ENCODE data around the gene PRKCE. TPM values are rescaled to one million over a fixed set of nuclear protein-coding genes. Genes with fewer than 3 reads are reported as not detected.

Gene PRKCE
- total and polyA plus RNA-seq, 2 experiments from 2014 or later = 0.94 to 1.2 TPM

GRCh38 chr2:46030330-46030729, 378.9 kb downstream of the PRKCE start:
- Histone ChIP-seq H3K9me2 (ENCODE audit: insufficient read depth) (peaks cover 14% of the 10 kb centered on the region; the same call in 1 of the 2 replicates), H3K4me3 (no peak overlapping the region), H4K20me1 (replicated peaks; ENCODE audit: insufficient read depth) (no peaks in the 10 kb centered on the region), H3K79me2 (replicated peaks; ENCODE audit: insufficient read depth) (no peaks in the 10 kb centered on the region), H2AFZ (peak overlapping the region; percentile 83), H3F3A (replicated peaks; ENCODE audit: low read depth) (no peaks in the 10 kb centered on the region), H3K36me3 (ENCODE audit: insufficient read depth) (no peaks in the 10 kb centered on the region), H3K27ac (ENCODE audit: low read depth) (no peak overlapping the region), H3K27me3 (ENCODE audit: insufficient read depth) (no peaks in the 10 kb centered on the region), H3K4me1 (ENCODE audit: insufficient read depth) (no peaks in the 10 kb centered on the region), H3K4me2 (no peak overlapping the region)
- no peak for TF ChIP-seq EZH2phosphoT487 (IDR thresholded peaks at IDR 0.05; ENCODE audit: unreplicated experiment)
- H3K36me3 Mint-ChIP-seq (ENCODE audit: low read depth) = no peaks in the 10 kb centered on the region
- ATAC-seq = no peak
- H3K9me3 Mint-ChIP-seq = no peaks in the 10 kb centered on the region; the same call in 2 of the 3 replicates
- no peak for DNase-seq (ENCODE audit: low spot score)
- no peak overlapping the region for H3K4me3 Mint-ChIP-seq
- H3K4me1 Mint-ChIP-seq = peaks cover 9% of the 10 kb centered on the region
- H3K27ac Mint-ChIP-seq = no peak overlapping the region
- no peaks in the 10 kb centered on the region for H3K27me3 Mint-ChIP-seq (ENCODE audit: insufficient read depth, low read depth, poor library complexity)

GRCh38 chr2:46032161-46032813, 380.8 kb downstream of the PRKCE start:
- no peaks in the 10 kb centered on the region for H3F3A ChIP-seq (replicated peaks; ENCODE audit: low read depth)
- Mint-ChIP-seq H3K4me3 (no peak overlapping the region), H3K9me3 (no peaks in the 10 kb centered on the region; the same call in 1 of the 3 replicates), H3K4me1 (peaks cover 9% of the 10 kb centered on the region), H3K27me3 (ENCODE audit: insufficient read depth, low read depth, poor library complexity) (no peaks in the 10 kb centered on the region), H3K27ac (no peak overlapping the region), H3K36me3 (ENCODE audit: low read depth) (no peaks in the 10 kb centered on the region)
- H3K36me3 ChIP-seq (ENCODE audit: insufficient read depth) = no peaks in the 10 kb centered on the region
- no peak for ATAC-seq
- H3K4me3 ChIP-seq = no peak overlapping the region
- H3K4me2 ChIP-seq = no peak overlapping the region
- no peaks in the 10 kb centered on the region for H3K4me1 ChIP-seq (ENCODE audit: insufficient read depth)
- no peak overlapping the region for H3K27ac ChIP-seq (ENCODE audit: low read depth)
- H3K27me3 ChIP-seq (ENCODE audit: insufficient read depth) = no peaks in the 10 kb centered on the region
- no peak overlapping the region for H2AFZ ChIP-seq
- no peaks in the 10 kb centered on the region for H3K79me2 ChIP-seq (replicated peaks; ENCODE audit: insufficient read depth)
- DNase-seq (ENCODE audit: low spot score) = no peak
- H3K9me2 ChIP-seq (ENCODE audit: insufficient read depth) = peaks cover 14% of the 10 kb centered on the region; the same call in 1 of the 2 replicates
- TF ChIP-seq JUNB (IDR thresholded peaks at IDR 0.05; ENCODE audit: unreplicated experiment) = no peak
- H4K20me1 ChIP-seq (replicated peaks; ENCODE audit: insufficient read depth) = no peaks in the 10 kb centered on the region

GRCh38 chr2:46032996-46033395, 381.5 kb downstream of the PRKCE start:
- no peak for ATAC-seq
- H3K4me1 Mint-ChIP-seq = peaks cover 9% of the 10 kb centered on the region
- no peak for TF ChIP-seq JUNB (IDR thresholded peaks at IDR 0.05; ENCODE audit: unreplicated experiment)
- no peak for TF ChIP-seq EZH2 (IDR thresholded peaks at IDR 0.05; ENCODE audit: low read depth, unreplicated experiment)
- TF ChIP-seq CREB1 (CRISPR knock-in tag; IDR thresholded peaks at IDR 0.05; ENCODE audit: low read depth) = no peak
- TF ChIP-seq ZNF462 (CRISPR knock-in tag; IDR thresholded peaks at IDR 0.05) = no peak
- no peak for TF ChIP-seq EZH2phosphoT487 (IDR thresholded peaks at IDR 0.05; ENCODE audit: unreplicated experiment)
- TF ChIP-seq NANOG (IDR thresholded peaks at IDR 0.05; ENCODE audit: borderline replicate concordance) = no peak
- TF ChIP-seq ZNF114 (CRISPR knock-in tag; IDR thresholded peaks at IDR 0.05) = no peak
- TF ChIP-seq ZNF331 (CRISPR knock-in tag; IDR thresholded peaks at IDR 0.05; ENCODE audit: low read depth) = no peak
- TF ChIP-seq POLR2AphosphoS5 (IDR thresholded peaks at IDR 0.05; ENCODE audit: low read depth) = no peak
- TF ChIP-seq ETS1 (IDR thresholded peaks at IDR 0.05) = no peak

More at GRCh38 chr2:46032996-46033395, 381.5 kb downstream of the PRKCE start:
- DNase-seq (ENCODE audit: low spot score) = no peak
- H3K79me2 ChIP-seq (replicated peaks; ENCODE audit: insufficient read depth) = no peaks in the 10 kb centered on the region
- no peak overlapping the region for H3K27ac Mint-ChIP-seq
- no peaks in the 10 kb centered on the region for H3K4me1 ChIP-seq (ENCODE audit: insufficient read depth)
- H3K27me3 Mint-ChIP-seq (ENCODE audit: insufficient read depth, low read depth, poor library complexity) = no peaks in the 10 kb centered on the region
- H3K27ac ChIP-seq (ENCODE audit: low read depth) = no peak overlapping the region
- H3K9me3 Mint-ChIP-seq = no peaks in the 10 kb centered on the region; the same call in 1 of the 3 replicates
- H3K36me3 ChIP-seq (ENCODE audit: insufficient read depth) = no peaks in the 10 kb centered on the region
- H3K9me2 ChIP-seq (ENCODE audit: insufficient read depth) = peaks cover 14% of the 10 kb centered on the region; the same call in 1 of the 2 replicates
- no peaks in the 10 kb centered on the region for H3K36me3 Mint-ChIP-seq (ENCODE audit: low read depth)
- no peak overlapping the region for H3K4me3 ChIP-seq
- no peak overlapping the region for H2AFZ ChIP-seq
- H3F3A ChIP-seq (replicated peaks; ENCODE audit: low read depth) = no peaks in the 10 kb centered on the region
- H4K20me1 ChIP-seq (replicated peaks; ENCODE audit: insufficient read depth) = no peaks in the 10 kb centered on the region
- no peaks in the 10 kb centered on the region for H3K27me3 ChIP-seq (ENCODE audit: insufficient read depth)
- no peak overlapping the region for H3K4me3 Mint-ChIP-seq
- H3K4me2 ChIP-seq = no peak overlapping the region
